SK-N-SH treated with all-trans-retinoic acid at 6 μM for 48 hours (cell line): ENCODE measurements around the gene GPR137.

Source experiments
- ATAC-seq: fragments of 200-7000 bp; cut with Tn5 transposase; 3 replicates; pipeline ENCODE4 v1.9.1; 2020; ENCODE audit warnings: mild to moderate bottlenecking, moderate library complexity
- ARNTL ChIP-seq: fragments of 450-650 bp; formaldehyde crosslinking; IDR thresholded peaks from 2 replicates; pipeline ENCODE4 v1.5.0; 2020; ENCODE audit warnings: low read depth, mild to moderate bottlenecking, moderate library complexity, borderline replicate concordance
- BACH2 ChIP-seq: fragments of 250-450 bp; sonication (Bioruptor Pico); IDR thresholded peaks from 2 replicates; pipeline ENCODE4 v1.9.0; 2021; ENCODE audit warnings: mild to moderate bottlenecking, borderline replicate concordance
- CSDC2 ChIP-seq: fragments of 250-450 bp; sonication (Bioruptor Pico); IDR thresholded peaks from 2 replicates; pipeline ENCODE4 v1.5.0; 2020; ENCODE audit warnings: mild to moderate bottlenecking, moderate library complexity
- ESRRG ChIP-seq: fragments of 250-450 bp; sonication (Bioruptor Pico); IDR thresholded peaks from 2 replicates; pipeline ENCODE4 v1.6.1; 2021; ENCODE audit warnings: mild to moderate bottlenecking
- GLIS3 ChIP-seq: fragments of 250-450 bp; sonication (Bioruptor Pico); IDR thresholded peaks from 2 replicates; pipeline ENCODE4 v1.5.0; 2020; ENCODE audit warnings: mild to moderate bottlenecking, moderate library complexity
- OSR1 ChIP-seq: fragments of 250-450 bp; sonication (Bioruptor Pico); IDR thresholded peaks from 2 replicates; pipeline ENCODE4 v1.8.0; 2022; ENCODE audit warnings: moderate library complexity, mild to moderate bottlenecking, inconsistent platforms
- PPARA ChIP-seq: fragments of 250-450 bp; sonication (Bioruptor Pico); IDR thresholded peaks from 2 replicates; pipeline ENCODE4 v1.5.0; 2020; ENCODE audit warnings: mild to moderate bottlenecking, borderline replicate concordance
- RARB ChIP-seq: fragments of 250-450 bp; sonication (Bioruptor Pico); IDR thresholded peaks from 2 replicates; pipeline ENCODE4 v1.8.0; 2021; ENCODE audit warnings: mild to moderate bottlenecking, moderate library complexity
- SNAI2 ChIP-seq: fragments of 250-450 bp; sonication (Bioruptor Pico); IDR thresholded peaks from 2 replicates; pipeline ENCODE4 v1.5.0; 2020; ENCODE audit warnings: mild to moderate bottlenecking, moderate library complexity
- TCF4 ChIP-seq: fragments of 250-450 bp; sonication (Bioruptor Pico); IDR thresholded peaks from 2 replicates; pipeline ENCODE4 v1.8.0; 2021; ENCODE audit warnings: mild to moderate bottlenecking, moderate library complexity, borderline replicate concordance
- TOX ChIP-seq: fragments of 250-450 bp; sonication (Bioruptor Pico); IDR thresholded peaks from 2 replicates; pipeline ENCODE4 v1.8.0; 2021; ENCODE audit warnings: mild to moderate bottlenecking, moderate library complexity, borderline replicate concordance
- ZC3H10 ChIP-seq: fragments of 250-450 bp; sonication (Bioruptor Pico); IDR thresholded peaks from 2 replicates; pipeline ENCODE4 v1.5.1; 2021; ENCODE audit warnings: mild to moderate bottlenecking, moderate library complexity
- ZFP3 ChIP-seq: fragments of 250-450 bp; sonication (Bioruptor Pico); IDR thresholded peaks from 2 replicates; pipeline ENCODE4 v1.5.0; 2020; ENCODE audit warnings: mild to moderate bottlenecking, moderate library complexity
- ZFP30 ChIP-seq: fragments of 450-650 bp; formaldehyde crosslinking; IDR thresholded peaks from 2 replicates; pipeline ENCODE4 v1.5.0; 2022; ENCODE audit warnings: mild to moderate bottlenecking, moderate library complexity
- ZNF565 ChIP-seq: fragments of 450-650 bp; formaldehyde crosslinking; conservative IDR thresholded peaks from 2 replicates; pipeline ENCODE4 v1.5.0; 2020; ENCODE audit warnings: low read depth, mild to moderate bottlenecking, moderate library complexity
- ZNF70 ChIP-seq: fragments of 450-650 bp; formaldehyde crosslinking; IDR thresholded peaks from 2 replicates; pipeline ENCODE4 v1.5.0; 2020; ENCODE audit warnings: mild to moderate bottlenecking, moderate library complexity
- ZNF8 ChIP-seq: fragments of 450-650 bp; formaldehyde crosslinking; IDR thresholded peaks from 2 replicates; pipeline ENCODE4 v1.5.0; 2020; ENCODE audit warnings: mild to moderate bottlenecking, moderate library complexity
- TF ChIP-seq, protein P1 (sequence below): fragments of 250-450 bp; sonication (Bioruptor Pico); IDR thresholded peaks from 2 replicates; pipeline ENCODE4 v1.5.1; 2020; ENCODE audit warnings: low read depth, mild to moderate bottlenecking, moderate library complexity
- TF ChIP-seq, protein P2 (sequence below): fragments of 250-450 bp; sonication (Bioruptor Pico); IDR thresholded peaks from 2 replicates; pipeline ENCODE4 v1.8.0; 2021; ENCODE audit warnings: low read depth, mild to moderate bottlenecking, moderate library complexity, borderline replicate concordance
- TF ChIP-seq, protein P3 (sequence below): fragments of 250-450 bp; sonication (Bioruptor Pico); IDR thresholded peaks from 2 replicates; pipeline ENCODE4 v1.5.1; 2021; ENCODE audit warnings: mild to moderate bottlenecking, moderate library complexity
- TF ChIP-seq, protein P4 (sequence below): fragments of 250-450 bp; sonication (Bioruptor Pico); IDR thresholded peaks from 2 replicates; pipeline ENCODE4 v1.8.0; 2020; ENCODE audit warnings: mild to moderate bottlenecking, moderate library complexity, borderline replicate concordance
- TF ChIP-seq, protein P5 (sequence below): fragments of 250-450 bp; sonication (Bioruptor Pico); IDR thresholded peaks from 2 replicates; pipeline ENCODE4 v1.5.0; 2020; ENCODE audit warnings: mild to moderate bottlenecking, moderate library complexity

Gene GPR137

DNA sequence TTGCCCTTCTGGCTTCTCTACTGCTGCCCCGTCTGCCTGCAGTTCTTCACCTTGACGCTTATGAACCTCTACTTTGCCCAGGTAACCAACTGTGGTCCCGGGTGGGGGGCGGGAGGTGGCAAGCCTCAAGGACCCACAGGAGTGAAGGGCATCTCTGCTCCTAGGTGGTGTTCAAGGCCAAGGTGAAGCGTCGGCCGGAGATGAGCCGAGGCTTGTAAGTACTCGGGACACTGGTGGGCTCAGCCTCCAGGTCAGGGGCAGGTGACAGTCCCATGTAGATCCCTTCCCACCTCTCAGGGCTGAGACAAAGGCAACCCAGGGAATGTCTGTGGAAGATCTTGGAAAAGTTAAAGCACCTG lies 1.1 kb downstream of the GPR137 start:
- no peak for ATAC-seq
- TF ChIP-seq ZNF565 (CRISPR knock-in tag), result no peak
- TF ChIP-seq CSDC2 (CRISPR knock-in tag), result no peak
- no peak for TF ChIP-seq BACH2 (CRISPR knock-in tag)
- no peak for TF ChIP-seq PPARA (CRISPR knock-in tag)
- no peak for TF ChIP-seq ZFP3 (CRISPR knock-in tag)
- TF ChIP-seq, protein P1, sequence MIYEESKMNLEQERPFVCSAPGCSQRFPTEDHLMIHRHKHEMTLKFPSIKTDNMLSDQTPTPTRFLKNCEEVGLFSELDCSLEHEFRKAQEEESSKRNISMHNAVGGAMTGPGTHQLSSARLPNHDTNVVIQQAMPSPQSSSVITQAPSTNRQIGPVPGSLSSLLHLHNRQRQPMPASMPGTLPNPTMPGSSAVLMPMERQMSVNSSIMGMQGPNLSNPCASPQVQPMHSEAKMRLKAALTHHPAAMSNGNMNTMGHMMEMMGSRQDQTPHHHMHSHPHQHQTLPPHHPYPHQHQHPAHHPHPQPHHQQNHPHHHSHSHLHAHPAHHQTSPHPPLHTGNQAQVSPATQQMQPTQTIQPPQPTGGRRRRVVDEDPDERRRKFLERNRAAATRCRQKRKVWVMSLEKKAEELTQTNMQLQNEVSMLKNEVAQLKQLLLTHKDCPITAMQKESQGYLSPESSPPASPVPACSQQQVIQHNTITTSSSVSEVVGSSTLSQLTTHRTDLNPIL, result no peak
- TF ChIP-seq, protein P2, sequence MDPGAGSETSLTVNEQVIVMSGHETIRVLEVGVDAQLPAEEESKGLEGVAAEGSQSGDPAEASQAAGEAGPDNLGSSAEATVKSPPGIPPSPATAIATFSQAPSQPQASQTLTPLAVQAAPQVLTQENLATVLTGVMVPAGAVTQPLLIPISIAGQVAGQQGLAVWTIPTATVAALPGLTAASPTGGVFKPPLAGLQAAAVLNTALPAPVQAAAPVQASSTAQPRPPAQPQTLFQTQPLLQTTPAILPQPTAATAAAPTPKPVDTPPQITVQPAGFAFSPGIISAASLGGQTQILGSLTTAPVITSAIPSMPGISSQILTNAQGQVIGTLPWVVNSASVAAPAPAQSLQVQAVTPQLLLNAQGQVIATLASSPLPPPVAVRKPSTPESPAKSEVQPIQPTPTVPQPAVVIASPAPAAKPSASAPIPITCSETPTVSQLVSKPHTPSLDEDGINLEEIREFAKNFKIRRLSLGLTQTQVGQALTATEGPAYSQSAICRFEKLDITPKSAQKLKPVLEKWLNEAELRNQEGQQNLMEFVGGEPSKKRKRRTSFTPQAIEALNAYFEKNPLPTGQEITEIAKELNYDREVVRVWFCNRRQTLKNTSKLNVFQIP (CRISPR knock-in tag), result no peak
- TF ChIP-seq, protein P3, sequence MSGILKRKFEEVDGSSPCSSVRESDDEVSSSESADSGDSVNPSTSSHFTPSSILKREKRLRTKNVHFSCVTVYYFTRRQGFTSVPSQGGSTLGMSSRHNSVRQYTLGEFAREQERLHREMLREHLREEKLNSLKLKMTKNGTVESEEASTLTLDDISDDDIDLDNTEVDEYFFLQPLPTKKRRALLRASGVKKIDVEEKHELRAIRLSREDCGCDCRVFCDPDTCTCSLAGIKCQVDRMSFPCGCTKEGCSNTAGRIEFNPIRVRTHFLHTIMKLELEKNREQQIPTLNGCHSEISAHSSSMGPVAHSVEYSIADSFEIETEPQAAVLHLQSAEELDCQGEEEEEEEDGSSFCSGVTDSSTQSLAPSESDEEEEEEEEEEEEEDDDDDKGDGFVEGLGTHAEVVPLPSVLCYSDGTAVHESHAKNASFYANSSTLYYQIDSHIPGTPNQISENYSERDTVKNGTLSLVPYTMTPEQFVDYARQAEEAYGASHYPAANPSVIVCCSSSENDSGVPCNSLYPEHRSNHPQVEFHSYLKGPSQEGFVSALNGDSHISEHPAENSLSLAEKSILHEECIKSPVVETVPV (CRISPR knock-in tag), result no peak
- TF ChIP-seq TCF4, result no peak
- no peak for TF ChIP-seq ZNF70 (CRISPR knock-in tag)
- TF ChIP-seq ESRRG, result no peak
- TF ChIP-seq, protein P4, sequence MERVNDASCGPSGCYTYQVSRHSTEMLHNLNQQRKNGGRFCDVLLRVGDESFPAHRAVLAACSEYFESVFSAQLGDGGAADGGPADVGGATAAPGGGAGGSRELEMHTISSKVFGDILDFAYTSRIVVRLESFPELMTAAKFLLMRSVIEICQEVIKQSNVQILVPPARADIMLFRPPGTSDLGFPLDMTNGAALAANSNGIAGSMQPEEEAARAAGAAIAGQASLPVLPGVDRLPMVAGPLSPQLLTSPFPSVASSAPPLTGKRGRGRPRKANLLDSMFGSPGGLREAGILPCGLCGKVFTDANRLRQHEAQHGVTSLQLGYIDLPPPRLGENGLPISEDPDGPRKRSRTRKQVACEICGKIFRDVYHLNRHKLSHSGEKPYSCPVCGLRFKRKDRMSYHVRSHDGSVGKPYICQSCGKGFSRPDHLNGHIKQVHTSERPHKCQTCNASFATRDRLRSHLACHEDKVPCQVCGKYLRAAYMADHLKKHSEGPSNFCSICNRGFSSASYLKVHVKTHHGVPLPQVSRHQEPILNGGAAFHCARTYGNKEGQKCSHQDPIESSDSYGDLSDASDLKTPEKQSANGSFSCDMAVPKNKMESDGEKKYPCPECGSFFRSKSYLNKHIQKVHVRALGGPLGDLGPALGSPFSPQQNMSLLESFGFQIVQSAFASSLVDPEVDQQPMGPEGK (CRISPR knock-in tag), result no peak
- TF ChIP-seq OSR1, result no peak
- TF ChIP-seq ZNF8 (CRISPR knock-in tag), result no peak
- no peak for TF ChIP-seq ZFP30 (CRISPR knock-in tag)
- TF ChIP-seq RARB, result no peak
- no peak for TF ChIP-seq ARNTL (CRISPR knock-in tag)
- TF ChIP-seq ZC3H10, result no peak
- TF ChIP-seq, all 23 proteins: peak for 0

DNA sequence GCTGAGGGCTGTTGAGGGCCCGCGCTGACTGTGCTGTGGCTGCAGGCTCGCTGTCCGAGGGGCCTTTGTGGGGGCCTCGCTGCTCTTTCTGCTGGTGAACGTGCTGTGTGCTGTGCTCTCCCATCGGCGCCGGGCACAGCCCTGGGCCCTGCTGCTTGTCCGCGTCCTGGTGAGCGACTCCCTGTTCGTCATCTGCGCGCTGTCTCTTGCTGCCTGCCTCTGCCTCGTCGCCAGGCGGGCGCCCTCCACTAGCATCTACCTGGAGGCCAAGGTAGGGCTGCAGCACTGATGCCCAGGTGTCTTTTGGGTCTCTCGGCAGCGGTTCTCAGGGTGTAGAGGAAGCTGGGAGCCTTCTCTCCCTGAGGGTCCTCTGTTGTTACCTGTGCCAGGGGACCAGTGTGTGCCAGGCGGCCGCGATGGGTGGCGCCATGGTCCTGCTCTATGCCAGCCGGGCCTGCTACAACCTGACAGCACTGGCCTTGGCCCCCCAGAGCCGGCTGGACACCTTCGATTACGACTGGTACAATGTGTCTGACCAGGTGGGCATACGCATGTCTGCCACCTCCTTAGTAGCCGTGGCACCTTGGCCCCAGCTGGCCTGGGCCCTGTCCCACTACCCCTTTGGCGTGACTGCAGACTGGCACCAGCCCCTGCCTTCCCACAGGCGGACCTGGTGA lies 2.2 kb downstream of the GPR137 start:
- TF ChIP-seq TOX (CRISPR knock-in tag) (no peak), BACH2 (CRISPR knock-in tag) (no peak), ZFP3 (CRISPR knock-in tag) (no peak), ZNF565 (CRISPR knock-in tag) (no peak), ZFP30 (CRISPR knock-in tag) (no peak), SNAI2 (CRISPR knock-in tag) (no peak), ZNF8 (CRISPR knock-in tag) (no peak), ZNF70 (CRISPR knock-in tag) (no peak), TCF4 (no peak), ZC3H10 (no peak), PPARA (CRISPR knock-in tag) (no peak), CSDC2 (CRISPR knock-in tag) (no peak), GLIS3 (CRISPR knock-in tag) (no peak)
- TF ChIP-seq, protein P2 (CRISPR knock-in tag), result no peak
- TF ChIP-seq, protein P4 (CRISPR knock-in tag), result no peak
- TF ChIP-seq, protein P5, sequence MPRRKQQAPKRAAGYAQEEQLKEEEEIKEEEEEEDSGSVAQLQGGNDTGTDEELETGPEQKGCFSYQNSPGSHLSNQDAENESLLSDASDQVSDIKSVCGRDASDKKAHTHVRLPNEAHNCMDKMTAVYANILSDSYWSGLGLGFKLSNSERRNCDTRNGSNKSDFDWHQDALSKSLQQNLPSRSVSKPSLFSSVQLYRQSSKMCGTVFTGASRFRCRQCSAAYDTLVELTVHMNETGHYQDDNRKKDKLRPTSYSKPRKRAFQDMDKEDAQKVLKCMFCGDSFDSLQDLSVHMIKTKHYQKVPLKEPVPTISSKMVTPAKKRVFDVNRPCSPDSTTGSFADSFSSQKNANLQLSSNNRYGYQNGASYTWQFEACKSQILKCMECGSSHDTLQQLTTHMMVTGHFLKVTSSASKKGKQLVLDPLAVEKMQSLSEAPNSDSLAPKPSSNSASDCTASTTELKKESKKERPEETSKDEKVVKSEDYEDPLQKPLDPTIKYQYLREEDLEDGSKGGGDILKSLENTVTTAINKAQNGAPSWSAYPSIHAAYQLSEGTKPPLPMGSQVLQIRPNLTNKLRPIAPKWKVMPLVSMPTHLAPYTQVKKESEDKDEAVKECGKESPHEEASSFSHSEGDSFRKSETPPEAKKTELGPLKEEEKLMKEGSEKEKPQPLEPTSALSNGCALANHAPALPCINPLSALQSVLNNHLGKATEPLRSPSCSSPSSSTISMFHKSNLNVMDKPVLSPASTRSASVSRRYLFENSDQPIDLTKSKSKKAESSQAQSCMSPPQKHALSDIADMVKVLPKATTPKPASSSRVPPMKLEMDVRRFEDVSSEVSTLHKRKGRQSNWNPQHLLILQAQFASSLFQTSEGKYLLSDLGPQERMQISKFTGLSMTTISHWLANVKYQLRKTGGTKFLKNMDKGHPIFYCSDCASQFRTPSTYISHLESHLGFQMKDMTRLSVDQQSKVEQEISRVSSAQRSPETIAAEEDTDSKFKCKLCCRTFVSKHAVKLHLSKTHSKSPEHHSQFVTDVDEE (CRISPR knock-in tag), result no peak
- TF ChIP-seq, all 23 proteins: peak for 0
- ATAC-seq, result no peak
